Hypothalamus (tissue), 51 donors: ENCODE measurements around the gene KLK15.
A peak's percentile ranks its signal among the peaks of the same experiment; 100 is the strongest.

ENCODE experiments used
- DNase-seq, 51 donors: peaks; one replicate each; lab custom pipeline; 2025; lab: John Stamatoyannopoulos, UW

KLK15 gene

GRCh38 chr19:50779504-50780457 lies 53.6 kb downstream of the KLK15 start:
- DNase-seq, result peak in 3 of 51 donors; percentile 0 to 26 (median 6)

GRCh38 chr19:50778906-50779430 lies 54.4 kb downstream of the KLK15 start:
- DNase-seq, result no peak

- DNase-seq, result peak in 3 of 51 donors; percentile 20 to 30 (median 29)
Measured at GRCh38 chr19:50777830-50778303, 55.5 kb downstream of the KLK15 start.

- DNase-seq, result no peak
Measured at GRCh38 chr19:50777261-50777660, 56.1 kb downstream of the KLK15 start.

GRCh38 chr19:50776131-50776530 lies 57.2 kb downstream of the KLK15 start:
- DNase-seq, result no peak
